Astrocyte (in vitro differentiated cells and primary cell): ENCODE measurements around the gene AADAT. TPM values are rescaled to one million over a fixed set of nuclear protein-coding genes. Genes with fewer than 3 reads are reported as not detected.
"Not testable (repeated sequence)": the region's sequence is repeated elsewhere in the genome, so short reads cannot be mapped to it uniquely, and the experiment has no call there.

Experiments
- DNase-seq: peaks from one replicate; pipeline ENCODE4 v3.0.0-alpha.2; 2010; ENCODE audit warnings: low read depth
- FAIRE-seq: peaks from 2 replicates; lab custom pipeline; 2011; peaks lifted over from hg19 to GRCh38; lab: Jason Lieb, UNC
- H2AFZ ChIP-seq: 2 replicates; pipeline ENCODE4 v1.6.0; 2012; ENCODE audit warnings: low read depth, low read length, inconsistent platforms
- H3K27ac ChIP-seq: 2 replicates; pipeline ENCODE4 v1.5.1; 2011; ENCODE audit warnings: low read depth, low read length, inconsistent platforms
- H3K27me3 ChIP-seq: 2 replicates; pipeline ENCODE4 v1.6.0; 2011; ENCODE audit warnings: low read length, inconsistent platforms; ENCODE audit not compliant: insufficient read depth
- H3K36me3 ChIP-seq: 2 replicates; pipeline ENCODE4 v1.5.1; 2011; ENCODE audit warnings: low read length, inconsistent platforms; ENCODE audit not compliant: insufficient read depth
- H3K4me1 ChIP-seq: 2 replicates; pipeline ENCODE4 v1.5.1; 2011; ENCODE audit warnings: low read length, inconsistent platforms; ENCODE audit not compliant: insufficient read depth
- H3K4me2 ChIP-seq: 2 replicates; pipeline ENCODE4 v1.6.0; 2012; ENCODE audit warnings: low read length, inconsistent platforms
- H3K4me3 ChIP-seq: 2 replicates; pipeline ENCODE4 v1.5.1; 2011; ENCODE audit warnings: low read depth, mild to moderate bottlenecking, low read length, inconsistent platforms; ENCODE audit not compliant: insufficient read depth
- H3K79me2 ChIP-seq: 2 replicates; pipeline ENCODE4 v1.6.0; 2012; ENCODE audit warnings: mild to moderate bottlenecking, low read length, inconsistent platforms; ENCODE audit not compliant: insufficient read depth
- H3K9ac ChIP-seq: 2 replicates; pipeline ENCODE4 v1.6.0; 2012; ENCODE audit warnings: mild to moderate bottlenecking, low read length, inconsistent platforms
- H3K9me3 ChIP-seq: 2 replicates; pipeline ENCODE4 v1.5.1; 2012; ENCODE audit warnings: low read depth, mild to moderate bottlenecking, low read length, inconsistent platforms; ENCODE audit not compliant: insufficient read depth
- H4K20me1 ChIP-seq: 2 replicates; pipeline ENCODE4 v1.6.0; 2012; ENCODE audit warnings: low read length, inconsistent platforms; ENCODE audit not compliant: insufficient read depth
- H3K27ac Mint-ChIP-seq: one replicate; pipeline ENCODE4 v1.8.0; 2021; ENCODE audit warnings: mild to moderate bottlenecking, mixed read lengths; ENCODE audit not compliant: unreplicated experiment
- H3K27me3 Mint-ChIP-seq: one replicate; pipeline ENCODE4 v1.8.0; 2021; ENCODE audit warnings: low read depth, mixed read lengths; ENCODE audit not compliant: unreplicated experiment
- H3K36me3 Mint-ChIP-seq: one replicate; pipeline ENCODE4 v1.8.0; 2021; ENCODE audit warnings: low read depth, mixed read lengths; ENCODE audit not compliant: unreplicated experiment
- H3K4me1 Mint-ChIP-seq: one replicate; pipeline ENCODE4 v1.8.0; 2021; ENCODE audit warnings: low read depth, mixed read lengths; ENCODE audit not compliant: unreplicated experiment
- H3K4me3 Mint-ChIP-seq: one replicate; pipeline ENCODE4 v1.8.0; 2021; ENCODE audit warnings: mild to moderate bottlenecking, moderate library complexity, mixed read lengths; ENCODE audit not compliant: unreplicated experiment
- H3K9me3 Mint-ChIP-seq: one replicate; pipeline ENCODE4 v1.8.0; 2021; ENCODE audit warnings: mild to moderate bottlenecking, mixed read lengths; ENCODE audit not compliant: unreplicated experiment
- EZH2 ChIP-seq: IDR thresholded peaks from 2 replicates; pipeline ENCODE4 v1.6.1; 2012; ENCODE audit warnings: mild to moderate bottlenecking, low read length, inconsistent platforms; ENCODE audit not compliant: insufficient read depth
- total RNA-seq: library from RNA; stranded (reverse); gene quantifications from 2 replicates; pipeline ENCODE4 v1.2.1, GENCODE V29; 2021
- TF ChIP-seq, protein P1 (sequence below): IDR thresholded peaks from 2 replicates; pipeline ENCODE4 v1.5.1; 2011; ENCODE audit warnings: low read depth, mild to moderate bottlenecking, inconsistent platforms, low read length, moderate library complexity; ENCODE audit not compliant: insufficient read depth

The AADAT gene
- total RNA-seq, 1 donor from 2014 or later = 10.5 TPM

DNA sequence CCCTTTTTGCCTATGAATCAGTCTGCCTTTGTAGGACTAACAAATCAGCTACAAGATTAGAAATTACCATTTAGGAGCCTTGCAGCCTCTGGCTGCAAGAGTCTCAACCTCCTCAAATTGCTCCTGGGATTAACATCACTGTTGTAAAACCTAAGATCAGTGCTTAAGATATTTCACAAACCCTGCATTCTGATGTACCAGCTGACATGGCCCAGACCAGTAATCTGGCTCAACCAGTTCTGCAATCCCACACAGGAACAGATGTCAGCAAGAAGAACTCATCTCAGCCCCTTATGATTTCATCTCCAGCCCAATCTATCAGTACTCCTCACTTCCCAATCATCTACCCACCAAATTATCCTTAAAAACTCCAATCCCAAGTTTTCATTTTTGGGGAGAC, 32.5 kb upstream of the AADAT start:
- Mint-ChIP-seq H3K4me3 (no peak overlapping the region), H3K36me3 (no peaks in the 10 kb centered on the region), H3K27me3 (peaks cover 2% of the 10 kb centered on the region), H3K27ac (no peak overlapping the region), H3K4me1 (no peaks in the 10 kb centered on the region), H3K9me3 (peaks cover 2% of the 10 kb centered on the region)
- no peak for FAIRE-seq
- H3K27me3 ChIP-seq = no peaks in the 10 kb centered on the region
- H3K36me3 ChIP-seq = no peaks in the 10 kb centered on the region
- no peaks in the 10 kb centered on the region for H3K4me1 ChIP-seq
- no peaks in the 10 kb centered on the region for H3K79me2 ChIP-seq
- H3K4me3 ChIP-seq = no peak overlapping the region
- no peak overlapping the region for H3K27ac ChIP-seq
- H3K4me2 ChIP-seq = no peak overlapping the region
- TF ChIP-seq, protein P1, sequence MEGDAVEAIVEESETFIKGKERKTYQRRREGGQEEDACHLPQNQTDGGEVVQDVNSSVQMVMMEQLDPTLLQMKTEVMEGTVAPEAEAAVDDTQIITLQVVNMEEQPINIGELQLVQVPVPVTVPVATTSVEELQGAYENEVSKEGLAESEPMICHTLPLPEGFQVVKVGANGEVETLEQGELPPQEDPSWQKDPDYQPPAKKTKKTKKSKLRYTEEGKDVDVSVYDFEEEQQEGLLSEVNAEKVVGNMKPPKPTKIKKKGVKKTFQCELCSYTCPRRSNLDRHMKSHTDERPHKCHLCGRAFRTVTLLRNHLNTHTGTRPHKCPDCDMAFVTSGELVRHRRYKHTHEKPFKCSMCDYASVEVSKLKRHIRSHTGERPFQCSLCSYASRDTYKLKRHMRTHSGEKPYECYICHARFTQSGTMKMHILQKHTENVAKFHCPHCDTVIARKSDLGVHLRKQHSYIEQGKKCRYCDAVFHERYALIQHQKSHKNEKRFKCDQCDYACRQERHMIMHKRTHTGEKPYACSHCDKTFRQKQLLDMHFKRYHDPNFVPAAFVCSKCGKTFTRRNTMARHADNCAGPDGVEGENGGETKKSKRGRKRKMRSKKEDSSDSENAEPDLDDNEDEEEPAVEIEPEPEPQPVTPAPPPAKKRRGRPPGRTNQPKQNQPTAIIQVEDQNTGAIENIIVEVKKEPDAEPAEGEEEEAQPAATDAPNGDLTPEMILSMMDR = no peak
- no peak for TF ChIP-seq EZH2
- H3K9me3 ChIP-seq = no peaks in the 10 kb centered on the region
- no peak for DNase-seq
- H2AFZ ChIP-seq = no peak overlapping the region
- H3K9ac ChIP-seq = no peak overlapping the region
- no peaks in the 10 kb centered on the region for H4K20me1 ChIP-seq

DNA sequence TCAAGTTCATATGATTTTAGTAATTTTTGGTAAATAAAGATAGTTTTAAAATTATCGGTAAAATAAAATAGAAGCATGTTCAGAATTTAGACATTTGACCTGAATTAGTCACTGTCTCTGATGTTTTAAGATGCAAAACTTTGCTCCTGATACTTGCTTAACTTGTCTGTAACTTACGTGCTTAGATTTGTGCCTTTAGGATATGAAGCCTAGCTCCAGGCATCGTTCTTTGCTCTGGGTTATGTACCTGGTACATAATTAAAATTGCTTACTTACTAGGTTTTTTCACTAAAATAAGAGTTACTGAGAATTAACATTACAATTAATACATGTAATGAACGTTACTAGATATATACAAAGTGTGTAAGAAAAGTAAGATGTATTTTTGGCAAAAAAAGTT, 24.9 kb upstream of the AADAT start:
- H3K27me3 ChIP-seq = no peaks in the 10 kb centered on the region
- H3K36me3 ChIP-seq = no peaks in the 10 kb centered on the region
- H3K4me1 ChIP-seq = no peaks in the 10 kb centered on the region
- H3K4me3 Mint-ChIP-seq = no peak overlapping the region
- H3K9ac ChIP-seq = no peak overlapping the region
- H3K4me3 ChIP-seq = no peak overlapping the region
- H4K20me1 ChIP-seq = no peaks in the 10 kb centered on the region
- peaks cover 2% of the 10 kb centered on the region for H3K27me3 Mint-ChIP-seq
- no peak overlapping the region for H3K4me2 ChIP-seq
- peaks cover 10% of the 10 kb centered on the region for H3K4me1 Mint-ChIP-seq
- H2AFZ ChIP-seq = no peak overlapping the region
- H3K27ac Mint-ChIP-seq = no peak overlapping the region
- no peak for FAIRE-seq
- no peaks in the 10 kb centered on the region for H3K9me3 Mint-ChIP-seq
- no peaks in the 10 kb centered on the region for H3K9me3 ChIP-seq
- H3K79me2 ChIP-seq = no peaks in the 10 kb centered on the region
- no peak for DNase-seq
- no peaks in the 10 kb centered on the region for H3K36me3 Mint-ChIP-seq
- no peak for TF ChIP-seq EZH2
- TF ChIP-seq, protein P1 = no peak
- H3K27ac ChIP-seq = no peak overlapping the region

DNA sequence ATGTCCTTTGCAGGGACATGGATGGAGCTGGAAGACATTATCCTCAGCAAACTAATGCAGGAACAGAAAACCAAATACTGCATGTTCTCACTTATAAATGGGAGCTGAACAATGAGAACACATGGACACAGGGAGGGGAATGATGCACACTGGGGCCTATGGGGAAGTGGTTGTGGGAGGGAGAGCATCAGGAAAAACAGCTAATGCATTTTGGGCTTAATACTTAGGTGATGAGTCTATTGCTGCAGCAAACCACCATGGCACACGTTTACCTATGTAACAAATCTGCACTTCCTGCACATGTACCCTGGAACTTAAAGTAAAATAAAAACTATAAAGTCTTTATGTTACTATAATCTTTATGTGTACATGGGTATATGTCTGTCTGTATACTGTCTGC, 24.4 kb upstream of the AADAT start:
- not testable (repeated sequence) for H3K9ac ChIP-seq, FAIRE-seq, H3K4me3 ChIP-seq, H3K9me3 ChIP-seq, H3K36me3 ChIP-seq, H4K20me1 ChIP-seq, H3K79me2 ChIP-seq, H3K27ac ChIP-seq, H3K4me1 ChIP-seq, H3K4me3 Mint-ChIP-seq, H3K27ac Mint-ChIP-seq, H3K27me3 Mint-ChIP-seq, H3K4me2 ChIP-seq, H2AFZ ChIP-seq, H3K27me3 ChIP-seq, H3K36me3 Mint-ChIP-seq, DNase-seq, H3K9me3 Mint-ChIP-seq
- peaks cover 14% of the 10 kb centered on the region for H3K4me1 Mint-ChIP-seq
